ENCODE data around the gene NOB1. TPM values are rescaled to one million over a fixed set of nuclear protein-coding genes. Genes with fewer than 3 reads are reported as not detected.

NOB1 gene
- 98.7 and 101 TPM in 2 replicates for total RNA-seq (2021)
- long read RNA-seq, transcript NOB1-201 (9 exons, 1,734 nt): major isoform, 801 of 871 reads
- long read RNA-seq, partial matches to known transcripts: 57 of 871 reads
- long read RNA-seq, other reads (novel, unspliced or antisense): 13 of 871 reads

- Histone ChIP-seq H2AFZ (ENCODE audit: low read length) (no peak within 1 kb of the TSS), H2BK12ac (ENCODE audit: insufficient read length, low read depth, low read length) (no peak within 1 kb of the TSS), H4K20me1 (ENCODE audit: control insufficient read depth, insufficient read depth, insufficient read length) (no peaks in the 10 kb centered on the region), H3K18ac (ENCODE audit: insufficient read length, low read depth, low read length) (peak within 1 kb of the TSS; percentile 73), H2BK5ac (ENCODE audit: insufficient read length, low read length) (no peak within 1 kb of the TSS), H2BK120ac (ENCODE audit: low read depth, low read length, poor library complexity, severe bottlenecking) (no peak within 1 kb of the TSS), H3K4me1 (ENCODE audit: insufficient read depth, low read length) (no peaks in the 10 kb centered on the region; the same call in 1 of the 2 replicates), H2BK15ac (ENCODE audit: low read depth, low read length) (no peak within 1 kb of the TSS), H3K9me3 (ENCODE audit: control insufficient read depth, low read depth, low read length) (no peaks in the 10 kb centered on the region), H3K27me3 (ENCODE audit: insufficient read depth, low read length) (no peaks in the 10 kb centered on the region), H4K91ac (ENCODE audit: insufficient read length, low read depth, low read length) (no peak within 1 kb of the TSS), H4K5ac (ENCODE audit: insufficient read length, low read depth, low read length) (peak within 1 kb of the TSS; percentile 15), H3T11ph (ENCODE audit: low read length) (no peak within 1 kb of the TSS), H3K79me1 (ENCODE audit: insufficient read depth, low read depth, low read length, poor library complexity, severe bottlenecking) (no peaks in the 10 kb centered on the region), H3K79me2 (ENCODE audit: insufficient read depth, low read length) (peaks cover 15% of the 10 kb centered on the region; the same call in 1 of the 2 replicates), H3K4ac (ENCODE audit: low read depth, low read length) (no peak within 1 kb of the TSS), H3K14ac (ENCODE audit: insufficient read depth, low read length) (peak within 1 kb of the TSS; percentile 92), H3K4me2 (ENCODE audit: insufficient read depth, insufficient read length, low read length) (peak within 1 kb of the TSS; percentile 93), H3K23ac (ENCODE audit: insufficient read length, low read depth, low read length) (no peak within 1 kb of the TSS), H2BK20ac (ENCODE audit: low read depth, low read length, poor library complexity, severe bottlenecking) (no peak within 1 kb of the TSS), H3K9ac (ENCODE audit: extremely low read depth, insufficient read length, low read length) (peak within 1 kb of the TSS; percentile 92), H3K56ac (ENCODE audit: insufficient read length, low read depth, low read length) (no peak within 1 kb of the TSS), H2AK5ac (ENCODE audit: insufficient read length, low read length) (no peak within 1 kb of the TSS), H3K27ac (ENCODE audit: insufficient read length, low read depth, low read length) (no peak within 1 kb of the TSS), H4K8ac (replicated peaks; ENCODE audit: insufficient read length, low read depth, low read length) (peak within 1 kb of the TSS; percentile 17), H3K23me2 (ENCODE audit: insufficient read length, low read depth, low read length, poor library complexity, severe bottlenecking) (no peaks in the 10 kb centered on the region)
- Mint-ChIP-seq H3K27ac (peak within 1 kb of the TSS; percentile 97 to 100 (median 99)), H3K4me3 (peak within 1 kb of the TSS; percentile 98 to 100), H3K4me1 (peaks cover 7 to 8% of the 10 kb centered on the region in 2 experiments), H3K36me3 (ENCODE audit: insufficient read depth in 1 of 3, low read depth in 3 of 3) (peaks cover 17 to 40% (median 33%) of the 10 kb centered on the region in 3 experiments), H3K27me3 (ENCODE audit: low read depth) (peaks cover 10% of the 10 kb centered on the region), H3K9me3 (no peaks in the 10 kb centered on the region; a peak in 1 of 5 replicates)
- peak; percentile 99 for DNase-seq
- TF ChIP-seq CTCF (conservative IDR thresholded peaks at IDR 0.05): peak; percentile 98
- WGBS (ENCODE audit: extremely low coverage, insufficient read length, low lambda C conversion rate): no CpG with 5 or more reads among the region's 58 CpGs
Observed at GRCh38 chr16:69754469-69755310, at the start of gene NOB1. Gene NOB1 (minus strand): TSS chr16:69754926. CDS start chr16:69754910, 16 bp downstream.

Data from H9 (cell line).